ENCODE data around the gene ATP6V0A4. TPM values are rescaled to one million over a fixed set of nuclear protein-coding genes. Genes with fewer than 3 reads are reported as not detected.

ATP6V0A4 gene
- total RNA-seq, result not detected in 2 replicates

GRCh38 chr7:138797715-138798320, at the start of gene ATP6V0A4, which contains the start of gene TMEM213:
Gene ATP6V0A4 (minus strand): TSS chr7:138798196. CDS start chr7:138771247, 26,949 bp downstream.
Gene TMEM213 (plus strand): TSS chr7:138797994. CDS start chr7:138798105, 111 bp downstream.

GRCh38 chr7:138700857-138701536, 97.0 kb downstream of the ATP6V0A4 start, which contains the start of gene SVOPL:
Gene SVOPL (minus strand): TSS chr7:138701362. CDS start chr7:138679045, 22,317 bp downstream.

Other genes with a start within 250 kb of the ATP6V0A4 start
- gene SVOPL, start 96.8 kb downstream of the ATP6V0A4 start, total RNA-seq, result not detected in 2 replicates
- gene TMEM213, start 202 bp downstream of the ATP6V0A4 start, total RNA-seq, result not detected in 2 replicates
- gene KIAA1549, start 183.2 kb upstream of the ATP6V0A4 start, total RNA-seq, result 0.26 and 0.50 TPM in 2 replicates
- 2.6 and 3.8 TPM in 2 replicates for gene ZC3HAV1L, start 237.8 kb upstream of the ATP6V0A4 start, total RNA-seq